Activated CD8-positive, alpha-beta memory T cell treated with anti-CD3 and anti-CD28 coated beads, Interleukin-2, amount 50 U/mL, for 1 hour (primary cell): ENCODE data around the gene TMEM150A.
"Not testable (repeated sequence)": the region's sequence is repeated elsewhere in the genome, so short reads cannot be mapped to it uniquely, and the experiment has no call there.

Experiments
- DNase-seq: peaks from one replicate; pipeline ENCODE4 v3.0.0-alpha.2; 2020; ENCODE audit errors: extremely low read depth

The TMEM150A gene

DNA sequence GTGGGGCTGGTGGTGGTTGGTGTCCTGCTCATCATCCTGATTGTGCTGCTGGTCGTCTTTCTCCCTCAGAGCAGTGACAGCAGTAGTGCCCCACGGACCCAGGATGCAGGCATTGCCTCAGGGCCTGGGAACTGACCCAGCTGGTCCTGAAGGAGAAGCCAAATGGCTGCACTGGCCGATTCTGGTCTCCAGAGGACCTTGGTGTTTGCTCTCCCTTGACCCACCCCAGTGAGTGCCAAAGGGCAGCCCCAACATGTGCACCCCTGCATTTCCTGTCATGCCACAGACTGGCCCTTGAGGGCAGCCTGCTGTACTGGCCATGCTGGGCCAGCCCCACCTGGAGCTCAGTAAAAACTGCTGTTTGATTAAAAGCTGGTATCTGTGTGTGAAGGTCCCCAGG, 9.5 kb downstream of the TMEM150A start:
- DNase-seq = no peak

DNA sequence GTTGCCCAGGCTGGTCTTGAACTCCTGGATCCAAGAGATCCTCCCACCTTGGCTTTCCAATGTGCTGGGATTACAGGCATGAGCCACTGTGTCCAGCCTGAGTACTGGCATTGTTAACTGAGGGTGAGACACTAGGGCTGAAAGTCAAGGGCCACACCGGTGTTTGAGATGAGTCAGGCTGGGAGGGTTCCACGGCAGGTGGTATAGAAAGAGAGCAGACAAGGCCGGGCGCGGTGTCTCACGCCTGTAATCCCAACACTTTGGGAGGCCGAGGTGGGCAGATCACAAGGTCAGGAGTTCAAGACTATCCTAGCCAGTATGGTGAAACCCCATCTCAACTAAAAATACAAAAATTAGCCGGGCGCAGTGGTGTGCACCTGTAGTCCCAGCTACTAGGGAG, 10.2 kb downstream of the TMEM150A start:
- DNase-seq = not testable (repeated sequence)

DNA sequence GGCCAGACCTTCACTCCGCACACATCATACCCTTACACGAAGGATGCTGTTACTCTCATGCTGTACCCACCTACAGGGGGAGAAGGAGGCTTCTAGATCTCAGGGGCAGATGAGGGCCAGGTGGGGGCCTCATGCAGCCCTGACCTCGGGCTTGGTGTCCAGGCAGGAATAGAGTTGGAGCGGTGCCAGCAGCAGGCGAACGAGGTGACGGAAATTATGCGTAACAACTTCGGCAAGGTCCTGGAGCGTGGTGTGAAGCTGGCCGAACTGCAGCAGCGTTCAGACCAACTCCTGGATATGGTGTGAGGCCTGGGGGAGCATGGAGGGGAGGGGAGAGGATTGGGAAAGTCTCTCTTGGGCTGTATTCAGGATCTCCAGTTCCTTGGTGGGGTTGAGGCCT, 10.9 kb downstream of the TMEM150A start:
- no peak for DNase-seq

- no peak for DNase-seq
Measured at GRCh38 chr2:85590950-85591349, 11.5 kb downstream of the TMEM150A start.

GRCh38 chr2:85589982-85590791, 12.3 kb downstream of the TMEM150A start:
- DNase-seq = no peak

- DNase-seq = no peak
Measured at GRCh38 chr2:85589181-85589580, 13.3 kb downstream of the TMEM150A start.

- no peak for DNase-seq
Measured at GRCh38 chr2:85588645-85589044, 13.9 kb downstream of the TMEM150A start.

DNA sequence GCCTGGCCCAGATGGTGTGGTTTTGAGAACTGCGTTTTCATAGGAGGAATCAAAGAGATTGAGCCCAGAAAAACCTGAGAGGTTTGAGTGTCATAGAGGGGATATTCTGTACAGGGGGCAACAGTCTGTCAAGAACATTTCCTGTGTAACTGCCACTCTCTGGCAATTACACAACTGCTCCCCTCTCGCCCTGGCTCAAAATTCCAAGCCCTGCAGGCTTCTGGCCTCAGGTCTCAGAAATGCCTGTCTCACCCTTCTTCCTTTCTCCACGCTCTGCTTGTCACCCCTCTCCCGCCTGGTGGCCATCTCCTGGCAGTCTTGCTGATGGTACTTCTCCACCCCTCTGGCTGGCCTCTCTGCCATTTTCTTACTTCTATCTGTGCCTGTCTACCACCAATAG, 14.3 kb downstream of the TMEM150A start:
- no peak for DNase-seq

DNA sequence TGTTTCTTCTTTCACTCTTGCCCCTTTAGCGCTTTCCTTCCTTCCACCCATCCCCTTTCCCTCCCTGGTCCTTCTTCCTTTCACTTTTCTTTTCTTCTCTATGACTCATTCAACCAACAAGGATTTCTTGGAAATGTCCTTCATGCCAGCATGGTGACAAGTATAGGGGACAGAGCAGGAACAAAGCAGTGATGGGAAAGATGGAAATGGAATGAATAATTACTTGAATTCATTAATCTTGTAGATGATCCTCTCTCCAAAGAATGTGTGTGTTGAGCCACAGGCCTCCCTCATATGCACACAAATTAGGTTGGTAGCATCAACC, 16.8 kb downstream of the TMEM150A start:
- DNase-seq = no peak

DNA sequence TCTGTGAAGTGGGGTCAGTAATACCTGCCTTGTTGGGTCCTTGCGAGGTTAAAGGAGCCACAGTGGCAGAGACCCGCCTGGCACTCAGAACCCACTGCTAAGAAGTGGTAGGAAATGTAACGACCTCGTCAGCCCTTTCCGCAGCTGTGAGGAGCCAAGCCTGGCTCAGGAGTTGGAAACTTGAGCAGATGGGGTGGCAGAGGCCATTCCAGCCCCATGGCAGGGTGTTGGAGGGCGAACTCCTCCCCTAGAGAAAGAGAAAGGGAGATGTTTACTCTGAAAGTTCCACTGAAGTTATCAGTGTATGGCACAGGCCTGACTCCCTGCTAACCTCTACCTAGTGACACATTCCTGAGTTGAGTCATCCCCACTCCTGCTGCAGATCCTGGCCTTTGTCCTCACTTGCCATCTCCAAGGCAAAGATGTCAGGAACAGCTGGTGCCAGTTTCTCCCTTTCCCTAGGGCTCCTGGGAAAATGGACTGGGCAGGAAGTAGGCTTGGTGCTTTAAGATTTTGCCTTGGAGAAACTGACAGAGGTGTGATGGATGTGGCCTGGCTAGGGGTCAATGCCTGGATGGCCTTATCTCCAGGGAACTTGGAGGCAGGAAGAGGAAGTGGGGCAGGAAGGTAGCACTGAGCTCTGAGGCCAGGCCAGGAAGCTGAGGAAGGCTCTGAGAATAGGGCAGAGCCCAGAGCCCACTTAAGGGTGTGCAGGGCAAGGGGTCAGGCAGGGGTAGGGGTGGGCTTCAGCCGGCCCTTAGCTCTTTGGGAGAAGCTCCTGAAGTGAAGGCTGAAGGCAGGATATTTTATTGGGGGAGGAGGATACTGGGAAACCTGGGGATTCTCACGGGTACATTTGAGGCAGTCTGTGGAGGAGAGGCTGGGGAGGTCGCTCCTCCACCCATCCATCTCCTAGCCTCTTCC, 17.4 kb downstream of the TMEM150A start:
- DNase-seq = no peak

- no peak for DNase-seq
Measured at GRCh38 chr2:85584354-85584856, 18.1 kb downstream of the TMEM150A start, which contains the start of gene VAMP5. VAMP5 (plus strand) TSS chr2:85584431; CDS start chr2:85584491, 60 bp downstream.

GRCh38 chr2:85583667-85584353, 18.7 kb downstream of the TMEM150A start:
- DNase-seq = no peak

GRCh38 chr2:85582492-85582891, 20.0 kb downstream of the TMEM150A start:
- DNase-seq = no peak

GRCh38 chr2:85580206-85580605, 22.3 kb downstream of the TMEM150A start:
- no peak for DNase-seq

DNA sequence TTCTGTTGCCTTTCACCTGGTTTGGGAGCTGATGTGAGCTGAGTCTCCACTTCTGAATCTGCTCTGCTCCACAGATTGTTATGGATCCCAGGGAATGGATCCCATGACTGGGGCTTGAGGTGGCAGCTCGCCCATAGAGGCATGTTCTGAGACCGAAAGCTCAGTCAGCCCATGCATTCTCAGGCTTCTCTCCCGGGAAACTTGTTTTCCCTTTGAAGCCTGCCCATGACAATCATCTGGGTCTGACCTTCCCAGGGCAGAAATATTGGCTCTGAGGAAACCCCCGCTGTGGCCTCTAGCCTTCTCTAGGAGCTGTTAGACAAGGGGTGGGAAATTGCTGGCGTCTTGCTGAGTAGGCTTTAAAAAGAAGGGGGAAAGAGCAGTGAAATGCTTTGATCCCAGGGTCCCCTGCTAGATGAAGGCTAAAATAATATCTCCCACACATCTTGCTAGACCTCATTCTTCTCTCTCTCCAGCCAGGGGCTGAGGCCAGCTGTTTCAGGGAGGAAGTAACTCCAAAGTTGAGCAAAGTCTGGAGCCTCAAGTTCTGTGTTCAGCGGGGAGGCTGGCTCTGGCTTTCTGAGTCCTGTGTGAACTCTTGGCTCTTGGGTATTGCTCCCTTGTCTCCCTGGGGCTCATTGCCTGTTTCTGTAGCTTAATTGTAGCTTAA, 23.1 kb downstream of the TMEM150A start:
- DNase-seq = no peak

- no peak for DNase-seq
Measured at GRCh38 chr2:85578243-85579180, 24.0 kb downstream of the TMEM150A start.

DNA sequence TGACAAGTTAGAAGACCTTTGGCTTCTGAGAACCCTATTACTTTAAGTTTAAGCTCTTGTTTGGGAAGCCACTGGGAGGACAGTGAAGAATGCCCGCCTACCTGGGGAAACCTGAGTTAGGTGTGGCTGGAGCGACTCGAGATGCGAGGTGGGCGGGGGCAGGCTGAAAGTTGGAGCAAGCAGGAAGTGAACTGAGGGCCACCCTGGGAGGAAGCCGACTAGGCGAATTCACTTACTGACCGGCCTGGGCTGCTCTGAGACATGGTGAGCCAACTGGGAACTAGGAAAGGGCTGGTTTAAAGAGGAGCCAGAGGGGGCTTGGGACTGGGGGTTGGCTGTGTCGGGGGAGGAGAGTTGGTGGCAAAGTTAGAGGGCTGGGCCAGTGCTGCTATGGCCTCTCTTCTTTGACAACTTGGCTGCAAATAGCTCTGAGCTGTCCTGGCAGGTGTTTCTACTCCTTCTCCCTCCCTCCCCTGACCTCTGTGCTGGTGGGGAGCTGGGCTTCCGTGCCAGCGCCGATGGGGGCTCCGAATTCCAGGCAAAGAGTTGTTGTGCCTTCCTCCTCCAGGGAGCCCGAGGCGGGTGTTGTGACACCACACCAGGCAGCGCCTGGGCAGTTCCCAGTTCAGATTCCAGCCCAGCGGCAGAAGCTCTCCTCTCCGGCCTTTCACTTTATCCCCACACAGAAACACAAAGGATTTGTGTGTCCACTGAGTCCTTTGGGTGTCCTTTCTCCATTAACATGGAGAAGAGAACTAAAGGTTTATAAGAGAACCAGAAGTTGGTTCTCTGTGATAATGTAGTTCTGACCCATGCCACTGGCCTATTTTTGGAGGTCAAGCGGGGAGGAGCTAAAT, 24.9 kb downstream of the TMEM150A start, which contains the start of gene VAMP8:
TSS of gene VAMP8 (plus strand) at position 201 of the 857 bp plus-strand sequence. CDS start at position 262, 61 bp downstream.
- no peak for DNase-seq

DNA sequence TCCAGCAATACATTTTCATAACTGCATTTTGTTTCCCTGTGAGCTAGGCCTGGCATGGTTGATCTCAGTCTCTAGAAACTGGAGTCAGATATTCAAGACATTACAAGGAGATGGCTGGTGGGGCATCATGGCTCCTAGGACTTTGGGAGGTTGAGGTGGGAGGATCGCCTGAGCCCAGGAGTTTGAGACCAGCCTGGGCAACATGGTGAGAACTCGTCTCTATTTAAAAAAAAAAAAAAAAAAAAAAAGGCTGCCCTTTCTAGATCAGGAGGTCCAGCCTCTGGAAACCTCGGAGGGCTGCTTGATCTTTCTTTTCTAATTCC, 25.5 kb downstream of the TMEM150A start:
- no peak for DNase-seq

GRCh38 chr2:85575739-85576138, 26.8 kb downstream of the TMEM150A start:
- DNase-seq = no peak
